NOMO-1 treated with DMSO at 0.1 percent for 48 hours (cell line): ENCODE data around the gene PIP4K2A.

Experiments
- DNase-seq: peaks from one replicate; lab custom pipeline; 2025; ENCODE audit not compliant: unreplicated experiment; lab: John Stamatoyannopoulos, UW

Gene PIP4K2A

GRCh38 chr10:22643116-22643515 is 71.3 kb downstream of the PIP4K2A start:
- no peak for DNase-seq

GRCh38 chr10:22641743-22642142 is 72.6 kb downstream of the PIP4K2A start:
- DNase-seq, result no peak

GRCh38 chr10:22640359-22640758 is 74.0 kb downstream of the PIP4K2A start:
- no peak for DNase-seq

- no peak for DNase-seq
These were observed 75.5 kb downstream of the PIP4K2A start for GRCh38 chr10:22638863-22639262.

GRCh38 chr10:22637491-22637890 is 76.9 kb downstream of the PIP4K2A start:
- no peak for DNase-seq

- no peak for DNase-seq
These were observed 78.7 kb downstream of the PIP4K2A start for GRCh38 chr10:22635650-22636049.

GRCh38 chr10:22634606-22635459 is 79.5 kb downstream of the PIP4K2A start:
- DNase-seq, result no peak

GRCh38 chr10:22634093-22634492 is 80.3 kb downstream of the PIP4K2A start:
- DNase-seq, result no peak

- DNase-seq, result no peak
These were observed 80.8 kb downstream of the PIP4K2A start for GRCh38 chr10:22633528-22633927.

- DNase-seq, result no peak
These were observed 81.3 kb downstream of the PIP4K2A start for GRCh38 chr10:22633106-22633505.

- no peak for DNase-seq
These were observed 82.6 kb downstream of the PIP4K2A start for GRCh38 chr10:22631646-22632278.

- no peak for DNase-seq
These were observed 83.2 kb downstream of the PIP4K2A start for GRCh38 chr10:22631185-22631584.

GRCh38 chr10:22630234-22631174 is 83.9 kb downstream of the PIP4K2A start:
- peak; percentile 81 for DNase-seq

- no peak for DNase-seq
These were observed 84.5 kb downstream of the PIP4K2A start for GRCh38 chr10:22629852-22630233.

- DNase-seq, result no peak
These were observed 85.3 kb downstream of the PIP4K2A start for GRCh38 chr10:22629126-22629525.

- DNase-seq, result no peak
These were observed 86.1 kb downstream of the PIP4K2A start for GRCh38 chr10:22628309-22628708.

- DNase-seq, result no peak
These were observed 87.6 kb downstream of the PIP4K2A start for GRCh38 chr10:22626784-22627183.

- DNase-seq, result no peak
These were observed 88.7 kb downstream of the PIP4K2A start for GRCh38 chr10:22625516-22626290.

- no peak for DNase-seq
These were observed 90.1 kb downstream of the PIP4K2A start for GRCh38 chr10:22624287-22624738.

GRCh38 chr10:22623633-22624253 is 90.6 kb downstream of the PIP4K2A start:
- DNase-seq, result no peak
